ENCODE data around the gene PDHB.

The PDHB gene

GRCh38 chr3:58392181-58392580 lies 41.5 kb downstream of the PDHB start:
- in situ Hi-C loops (cut with HindIII; ENCODE audit: low pct_ligation_motif_present, low sequenced_read_pairs) = no loop called here
- Histone ChIP-seq H3K27me3 (replicated peaks) (no peaks in the 10 kb centered on the region), H3K4me3 (ENCODE audit: low read depth, low read length) (no peak overlapping the region), H3K36me3 (replicated peaks) (peaks cover 15% of the 10 kb centered on the region), H3K27ac (peak overlapping the region; percentile 26)
- DNase-seq = peak; percentile 14
- TF ChIP-seq CTCF (IDR thresholded peaks at IDR 0.05; ENCODE audit: low read depth, low read length, missing control alignments) = no peak

GRCh38 chr3:58391156-58391865 lies 42.3 kb downstream of the PDHB start:
- H3K27ac ChIP-seq = peak overlapping the region; percentile 26
- in situ Hi-C loops (cut with HindIII; ENCODE audit: low pct_ligation_motif_present, low sequenced_read_pairs) = no loop called here

GRCh38 chr3:58388550-58389091 lies 45.0 kb downstream of the PDHB start:
- Histone ChIP-seq H3K27me3 (replicated peaks) (no peaks in the 10 kb centered on the region), H3K4me3 (ENCODE audit: low read depth, low read length) (no peak overlapping the region), H3K36me3 (replicated peaks) (no peaks in the 10 kb centered on the region), H3K27ac (no peak overlapping the region)
- no peak for TF ChIP-seq CTCF (IDR thresholded peaks at IDR 0.05; ENCODE audit: low read depth, low read length, missing control alignments)
- no peak for DNase-seq
- in situ Hi-C loops (cut with HindIII; ENCODE audit: low pct_ligation_motif_present, low sequenced_read_pairs) = no loop called here

More at GRCh38 chr3:58391156-58391865, 42.3 kb downstream of the PDHB start:
- Histone ChIP-seq H3K36me3 (replicated peaks) (peaks cover 6% of the 10 kb centered on the region), H3K4me3 (ENCODE audit: low read depth, low read length) (no peak overlapping the region), H3K27me3 (replicated peaks) (no peaks in the 10 kb centered on the region)
- DNase-seq = no peak
- no peak for TF ChIP-seq CTCF (IDR thresholded peaks at IDR 0.05; ENCODE audit: low read depth, low read length, missing control alignments)

- Histone ChIP-seq H3K36me3 (replicated peaks) (no peaks in the 10 kb centered on the region), H3K4me3 (ENCODE audit: low read depth, low read length) (no peak overlapping the region)
- in situ Hi-C loops (cut with HindIII; ENCODE audit: low pct_ligation_motif_present, low sequenced_read_pairs) = no loop called here
Observed at GRCh38 chr3:58387650-58388546, 45.7 kb downstream of the PDHB start.

More at GRCh38 chr3:58387650-58388546, 45.7 kb downstream of the PDHB start:
- no peak for TF ChIP-seq CTCF (IDR thresholded peaks at IDR 0.05; ENCODE audit: low read depth, low read length, missing control alignments)
- peak overlapping the region; percentile 86 for H3K27ac ChIP-seq
- no peak for DNase-seq
- H3K27me3 ChIP-seq (replicated peaks) = no peaks in the 10 kb centered on the region

All from brain microvascular endothelial cell (primary cell).